ENCODE results near the gene FADS1.

DNA sequence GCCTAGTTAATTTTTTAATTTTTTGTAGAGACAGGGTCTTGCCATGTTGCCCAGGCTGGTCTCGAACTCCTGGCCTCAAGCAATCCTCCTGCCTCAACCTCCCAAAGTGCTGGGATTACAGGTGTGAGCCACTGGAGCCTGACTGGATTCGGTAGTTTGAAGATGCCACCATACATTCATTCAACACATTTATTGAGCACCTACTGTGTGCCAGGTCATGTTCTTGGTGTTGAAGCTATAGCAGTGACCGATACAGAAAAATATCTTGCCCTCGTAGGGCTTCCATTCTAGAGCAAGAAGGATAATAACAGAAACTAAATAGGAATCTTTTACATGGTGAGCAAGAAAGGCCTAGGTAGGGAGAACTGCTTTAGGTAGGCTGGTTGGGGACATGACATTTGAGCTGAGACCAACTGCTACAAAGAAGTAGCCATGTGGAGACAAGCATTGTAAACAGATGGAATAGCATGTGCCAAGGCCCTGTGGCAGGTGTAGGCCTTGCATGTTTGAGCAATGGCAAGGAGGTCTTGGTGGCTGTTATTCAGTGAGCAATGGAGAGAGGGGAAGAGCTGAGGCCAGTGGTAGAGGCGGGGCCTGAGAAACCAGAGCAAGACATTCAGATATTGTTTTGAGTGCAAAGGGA, 66.1 kb downstream of the FADS1 start:
- TF ChIP-seq CTCF (IDR thresholded peaks at IDR 0.05) = no peak
- TF ChIP-seq POLR2AphosphoS5 (IDR thresholded peaks at IDR 0.05; ENCODE audit: low read depth, low read length) = no peak
- TF ChIP-seq REST (IDR thresholded peaks at IDR 0.05; ENCODE audit: insufficient read depth in 1 of 2, low read depth in 2 of 2, low read length in 1 of 2) = no peak
- no peak for TF ChIP-seq TCF7L2 (IDR thresholded peaks at IDR 0.05; ENCODE audit: low read depth, low read length)
